ENCODE data around the gene A2ML1.

DNA sequence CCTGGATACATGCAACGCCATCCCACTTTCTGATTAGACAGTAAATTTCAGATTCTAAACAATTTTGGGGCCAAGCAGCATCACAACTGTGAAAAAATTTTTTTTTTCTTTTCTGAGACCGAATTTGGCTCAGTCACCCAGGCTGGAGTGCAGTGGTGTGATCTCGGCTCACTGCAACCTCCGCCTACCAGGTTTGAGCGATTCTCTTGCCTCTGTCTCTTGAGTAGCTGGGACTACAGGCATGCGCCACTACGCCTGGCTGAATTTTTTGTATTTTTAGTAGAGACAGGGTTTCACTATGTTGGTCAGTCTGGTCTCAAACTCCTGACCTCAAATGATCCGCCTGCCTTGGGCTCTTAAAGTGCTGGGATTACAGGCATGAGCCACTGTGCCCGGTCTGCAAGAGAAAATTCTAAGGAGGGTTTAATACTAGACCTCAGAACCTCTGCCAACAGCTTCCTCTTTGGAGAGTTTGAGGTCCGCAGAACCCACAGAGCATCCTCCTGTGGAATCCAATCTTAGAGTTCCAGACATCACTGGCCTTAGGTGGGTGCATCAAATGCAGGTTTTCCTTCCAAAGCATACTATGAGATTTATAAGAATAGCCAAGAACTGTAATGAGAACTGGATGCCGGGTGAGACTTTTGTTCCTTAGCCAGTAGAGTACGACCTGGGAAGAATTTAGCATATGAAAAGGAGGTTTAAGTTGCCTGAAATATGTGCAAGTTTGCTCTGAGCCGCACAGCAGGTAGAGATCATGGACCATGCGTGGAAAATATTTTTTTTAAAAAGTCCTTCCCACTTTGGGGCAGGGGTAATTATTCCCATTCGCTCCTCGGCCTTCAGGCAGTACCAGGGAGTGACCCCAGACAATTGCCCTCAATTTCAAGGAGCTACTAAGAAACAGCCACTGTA lies 84.1 kb downstream of the A2ML1 start:
- TF ChIP-seq, protein P1, sequence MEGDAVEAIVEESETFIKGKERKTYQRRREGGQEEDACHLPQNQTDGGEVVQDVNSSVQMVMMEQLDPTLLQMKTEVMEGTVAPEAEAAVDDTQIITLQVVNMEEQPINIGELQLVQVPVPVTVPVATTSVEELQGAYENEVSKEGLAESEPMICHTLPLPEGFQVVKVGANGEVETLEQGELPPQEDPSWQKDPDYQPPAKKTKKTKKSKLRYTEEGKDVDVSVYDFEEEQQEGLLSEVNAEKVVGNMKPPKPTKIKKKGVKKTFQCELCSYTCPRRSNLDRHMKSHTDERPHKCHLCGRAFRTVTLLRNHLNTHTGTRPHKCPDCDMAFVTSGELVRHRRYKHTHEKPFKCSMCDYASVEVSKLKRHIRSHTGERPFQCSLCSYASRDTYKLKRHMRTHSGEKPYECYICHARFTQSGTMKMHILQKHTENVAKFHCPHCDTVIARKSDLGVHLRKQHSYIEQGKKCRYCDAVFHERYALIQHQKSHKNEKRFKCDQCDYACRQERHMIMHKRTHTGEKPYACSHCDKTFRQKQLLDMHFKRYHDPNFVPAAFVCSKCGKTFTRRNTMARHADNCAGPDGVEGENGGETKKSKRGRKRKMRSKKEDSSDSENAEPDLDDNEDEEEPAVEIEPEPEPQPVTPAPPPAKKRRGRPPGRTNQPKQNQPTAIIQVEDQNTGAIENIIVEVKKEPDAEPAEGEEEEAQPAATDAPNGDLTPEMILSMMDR (IDR thresholded peaks at IDR 0.05): no peak
- TF ChIP-seq POLR2A (IDR thresholded peaks at IDR 0.05): no peak

All from adrenal gland (tissue), 5 donors.